ACC112 (cell line): ENCODE measurements around the gene NDE1.
A peak's percentile ranks its signal among the peaks of the same experiment; 100 is the strongest.

Experiments
- H2AFZ ChIP-seq: fragments of 200-600 bp; sonication (generic); one replicate; pipeline ENCODE4 v1.6.0; 2017; ENCODE audit warnings: antibody characterized with exemption, low read length; ENCODE audit not compliant: unreplicated experiment
- H3K27ac ChIP-seq: fragments of 200-600 bp; sonication (generic); 2 replicates; pipeline ENCODE4 v1.5.1; 2014; ENCODE audit warnings: low read depth, mild to moderate bottlenecking, antibody characterized with exemption, low read length, moderate library complexity
- H3K27me3 ChIP-seq: fragments of 200-600 bp; sonication (generic); 2 replicates; pipeline ENCODE4 v1.6.1; 2014; ENCODE audit warnings: mild to moderate bottlenecking, antibody characterized with exemption, low read length, moderate library complexity, mixed read lengths; ENCODE audit not compliant: insufficient read depth
- H3K36me3 ChIP-seq: fragments of 200-600 bp; sonication (generic); 2 replicates; pipeline ENCODE4 v1.6.1; 2016; ENCODE audit warnings: mild to moderate bottlenecking, antibody characterized with exemption, low read length, moderate library complexity, mixed read lengths; ENCODE audit not compliant: insufficient read depth
- H3K4me1 ChIP-seq: fragments of 200-600 bp; sonication (generic); one replicate; pipeline ENCODE4 v1.6.1; 2016; ENCODE audit warnings: low read length, mixed read lengths; ENCODE audit not compliant: insufficient read depth, unreplicated experiment, control insufficient read depth
- H3K4me3 ChIP-seq: fragments of 200-600 bp; sonication (generic); 2 replicates; pipeline ENCODE4 v1.5.1; 2014; ENCODE audit warnings: mild to moderate bottlenecking, low read depth, low read length
- H3K79me2 ChIP-seq: fragments of 200-600 bp; sonication (generic); one replicate; pipeline ENCODE4 v1.6.0; 2016; ENCODE audit warnings: low read length; ENCODE audit not compliant: control insufficient read depth, unreplicated experiment, insufficient read depth

NDE1 gene

DNA sequence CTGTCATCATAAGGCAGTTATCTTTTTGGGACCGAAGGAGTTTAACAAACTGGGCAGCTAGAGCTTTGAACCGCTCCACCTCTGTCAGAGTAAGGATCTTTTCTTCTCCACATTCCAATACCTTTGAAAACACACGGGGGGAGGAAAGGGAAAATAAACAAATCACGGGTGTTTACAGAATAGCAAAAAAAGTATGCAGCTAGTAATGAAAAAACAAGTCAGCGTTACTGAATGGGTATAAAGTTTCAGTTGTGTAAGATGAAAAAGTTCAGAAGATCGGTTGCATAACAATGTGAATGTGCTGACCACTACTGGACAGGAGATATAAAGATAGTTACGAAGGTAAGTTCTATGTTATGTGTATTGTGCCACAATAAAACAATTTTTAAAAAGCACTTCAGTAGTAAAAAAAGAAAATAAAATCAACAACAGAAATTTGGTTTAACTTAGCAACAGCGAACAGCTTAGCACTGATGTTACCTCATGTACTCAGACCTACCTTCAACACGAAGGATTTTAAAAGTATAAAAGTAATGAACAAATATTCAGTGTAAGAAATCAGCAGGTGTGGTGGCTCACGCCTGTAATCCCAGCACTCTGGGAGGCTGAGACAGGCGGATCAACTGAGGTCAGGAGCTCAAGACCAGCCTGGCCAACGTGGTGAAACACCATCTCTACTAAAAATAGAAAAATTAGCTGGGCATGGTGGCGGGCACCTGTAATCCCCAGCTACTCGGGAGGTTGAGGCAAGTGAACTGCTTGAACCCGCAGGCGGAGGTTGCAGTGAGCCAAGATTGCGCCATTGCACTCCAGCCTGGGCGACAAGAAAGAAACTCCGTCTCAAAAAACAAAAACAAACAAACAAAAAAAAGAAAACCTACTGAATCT is 41.4 kb upstream of the NDE1 start:
- Histone ChIP-seq H2AFZ (no peak overlapping the region), H3K36me3 (peaks cover 36% of the 10 kb centered on the region), H3K4me3 (no peak overlapping the region), H3K27me3 (no peaks in the 10 kb centered on the region), H3K27ac (peak overlapping the region; percentile 4; the same call in 1 of the 2 replicates), H3K4me1 (peaks cover 9% of the 10 kb centered on the region), H3K79me2 (no peaks in the 10 kb centered on the region)

DNA sequence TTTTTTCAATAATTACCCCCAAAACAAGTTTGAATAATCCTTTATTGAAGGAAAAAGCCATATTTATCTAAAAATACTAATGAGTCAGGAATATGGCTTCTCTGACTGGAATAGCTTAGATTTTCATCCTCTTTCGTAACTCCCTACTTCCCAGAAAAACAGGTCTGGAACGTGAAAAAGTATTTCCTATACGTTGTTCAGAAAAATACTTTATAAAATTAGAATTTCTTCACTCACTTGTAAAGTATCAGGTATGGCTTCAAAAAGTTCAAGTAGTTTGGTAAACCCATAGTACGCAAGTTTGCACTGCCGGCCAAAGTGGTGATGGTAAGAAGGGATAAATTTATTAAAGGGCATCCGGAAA is 40.8 kb upstream of the NDE1 start:
- Histone ChIP-seq H3K36me3 (peaks cover 30% of the 10 kb centered on the region), H3K27ac (no peak overlapping the region), H3K4me3 (no peak overlapping the region), H3K79me2 (no peaks in the 10 kb centered on the region), H3K27me3 (no peaks in the 10 kb centered on the region), H2AFZ (no peak overlapping the region), H3K4me1 (peaks cover 9% of the 10 kb centered on the region)

- Histone ChIP-seq H3K36me3 (peaks cover 25% of the 10 kb centered on the region), H3K4me1 (peaks cover 9% of the 10 kb centered on the region), H3K4me3 (no peak overlapping the region), H3K27me3 (no peaks in the 10 kb centered on the region), H3K79me2 (no peaks in the 10 kb centered on the region), H3K27ac (no peak overlapping the region), H2AFZ (no peak overlapping the region)
These were observed 39.6 kb upstream of the NDE1 start for GRCh38 chr16:15610369-15610871.

GRCh38 chr16:15611610-15612009 is 38.4 kb upstream of the NDE1 start:
- no peaks in the 10 kb centered on the region for H3K79me2 ChIP-seq
- H3K4me1 ChIP-seq, result peaks cover 9% of the 10 kb centered on the region
- peaks cover 33% of the 10 kb centered on the region for H3K36me3 ChIP-seq
- H2AFZ ChIP-seq, result no peak overlapping the region
- no peak overlapping the region for H3K27ac ChIP-seq
- no peak overlapping the region for H3K4me3 ChIP-seq
- H3K27me3 ChIP-seq, result no peaks in the 10 kb centered on the region

- H3K4me1 ChIP-seq, result peaks cover 5% of the 10 kb centered on the region
- H3K27ac ChIP-seq, result no peak overlapping the region
- H3K36me3 ChIP-seq, result peaks cover 41% of the 10 kb centered on the region
- no peaks in the 10 kb centered on the region for H3K27me3 ChIP-seq
- no peak overlapping the region for H2AFZ ChIP-seq
- H3K79me2 ChIP-seq, result no peaks in the 10 kb centered on the region
- no peak overlapping the region for H3K4me3 ChIP-seq
These were observed 36.4 kb upstream of the NDE1 start for GRCh38 chr16:15613676-15614075.

- Histone ChIP-seq H2AFZ (no peak overlapping the region), H3K27me3 (no peaks in the 10 kb centered on the region), H3K4me1 (peaks cover 16% of the 10 kb centered on the region), H3K27ac (no peak overlapping the region), H3K36me3 (peaks cover 36% of the 10 kb centered on the region), H3K4me3 (no peak overlapping the region), H3K79me2 (no peaks in the 10 kb centered on the region)
These were observed 34.0 kb upstream of the NDE1 start for GRCh38 chr16:15616012-15616411.

DNA sequence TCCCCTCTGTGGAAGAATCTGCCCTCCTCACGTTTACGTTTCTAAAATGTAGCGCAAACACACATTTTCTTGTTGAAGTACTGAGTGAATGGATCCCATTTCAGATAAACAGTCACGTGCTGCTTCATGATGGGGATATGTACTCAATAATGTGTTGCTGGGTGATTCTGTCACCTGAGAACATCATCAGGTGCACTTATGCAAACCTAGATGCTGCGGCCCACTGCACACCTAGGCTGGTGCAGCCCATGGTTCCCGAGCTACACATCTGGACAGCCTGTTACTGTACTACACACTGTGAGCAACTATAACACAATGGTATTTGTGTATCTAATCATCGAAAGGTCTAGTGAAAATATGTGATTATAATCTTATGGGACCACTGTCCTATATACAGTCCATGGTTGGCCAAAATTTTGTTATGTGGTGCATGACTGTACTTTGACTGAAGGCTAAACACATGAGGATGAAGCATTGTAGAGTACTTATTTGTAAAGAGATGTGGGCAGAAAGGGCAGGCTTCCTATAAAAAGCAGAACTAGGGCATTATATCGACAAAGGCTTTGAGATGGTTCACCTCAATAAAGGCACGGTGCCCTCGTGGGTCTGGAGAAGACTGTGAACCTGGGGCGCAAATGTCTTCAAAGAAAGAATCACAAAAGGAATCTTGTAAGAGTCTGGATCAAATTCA is 33.4 kb upstream of the NDE1 start:
- Histone ChIP-seq H2AFZ (no peak overlapping the region), H3K4me3 (no peak overlapping the region), H3K27me3 (no peaks in the 10 kb centered on the region), H3K79me2 (no peaks in the 10 kb centered on the region), H3K36me3 (peaks cover 32% of the 10 kb centered on the region), H3K4me1 (peaks cover 16% of the 10 kb centered on the region), H3K27ac (no peak overlapping the region)

GRCh38 chr16:15617901-15618300 is 32.1 kb upstream of the NDE1 start:
- no peak overlapping the region for H3K4me3 ChIP-seq
- H3K27me3 ChIP-seq, result no peaks in the 10 kb centered on the region
- H3K79me2 ChIP-seq, result no peaks in the 10 kb centered on the region
- H3K27ac ChIP-seq, result peak overlapping the region; percentile 18; the same call in 1 of the 2 replicates
- H2AFZ ChIP-seq, result no peak overlapping the region
- H3K36me3 ChIP-seq, result peaks cover 29% of the 10 kb centered on the region
- peaks cover 16% of the 10 kb centered on the region for H3K4me1 ChIP-seq

DNA sequence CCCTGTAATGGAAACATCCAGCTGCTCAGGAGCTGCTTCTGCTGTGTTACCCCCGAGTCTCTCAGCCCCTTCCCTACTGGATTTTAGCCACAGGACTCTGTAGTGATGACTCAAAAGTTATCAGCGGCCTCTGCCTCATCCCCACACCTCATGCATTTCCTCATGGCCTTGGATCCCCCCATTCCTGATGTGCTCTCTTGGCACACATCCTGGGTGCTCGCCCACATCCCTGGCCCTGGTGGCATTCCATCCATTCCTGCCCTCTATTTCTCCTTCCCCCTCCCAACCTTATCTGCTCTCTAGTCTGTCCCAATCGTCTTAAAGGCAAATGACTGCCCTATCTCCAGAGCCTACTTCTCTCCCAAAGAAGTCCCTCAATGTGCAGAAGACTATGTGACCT is 31.7 kb upstream of the NDE1 start:
- Histone ChIP-seq H3K4me1 (peaks cover 16% of the 10 kb centered on the region), H3K79me2 (no peaks in the 10 kb centered on the region), H3K27ac (peak overlapping the region; percentile 33), H3K27me3 (no peaks in the 10 kb centered on the region), H3K36me3 (peaks cover 30% of the 10 kb centered on the region), H2AFZ (no peak overlapping the region), H3K4me3 (no peak overlapping the region)

- Histone ChIP-seq H3K36me3 (peaks cover 34% of the 10 kb centered on the region), H3K79me2 (no peaks in the 10 kb centered on the region)
These were observed 29.3 kb upstream of the NDE1 start for GRCh38 chr16:15620611-15621195.

More at GRCh38 chr16:15620611-15621195, 29.3 kb upstream of the NDE1 start:
- Histone ChIP-seq H3K27ac (no peak overlapping the region), H3K4me3 (no peak overlapping the region), H2AFZ (no peak overlapping the region), H3K27me3 (no peaks in the 10 kb centered on the region), H3K4me1 (peaks cover 16% of the 10 kb centered on the region)
